Mammary epithelial cell (primary cell): Measurements from ENCODE around the gene LYRM4.

Experiments
- EZH2 ChIP-seq: IDR thresholded peaks from 2 replicates; pipeline ENCODE4 v1.6.1; 2012; ENCODE audit warnings: low read length, inconsistent platforms, borderline replicate concordance
- TF ChIP-seq, protein P1 (sequence below), 2 donors: IDR thresholded peaks in 1 of 2; conservative IDR thresholded peaks in 1 of 2; 2 replicates each; pipeline ENCODE4 v1.5.1; 2011 to 2012; ENCODE audit warnings: inconsistent platforms in 2 of 2, low read length in 2 of 2, mild to moderate bottlenecking in 2 of 2, control low read depth in 1 of 2, low read depth in 1 of 2; ENCODE audit not compliant: insufficient read depth in 1 of 2; ENCODE audit errors: extremely low read depth in 1 of 2

DNA sequence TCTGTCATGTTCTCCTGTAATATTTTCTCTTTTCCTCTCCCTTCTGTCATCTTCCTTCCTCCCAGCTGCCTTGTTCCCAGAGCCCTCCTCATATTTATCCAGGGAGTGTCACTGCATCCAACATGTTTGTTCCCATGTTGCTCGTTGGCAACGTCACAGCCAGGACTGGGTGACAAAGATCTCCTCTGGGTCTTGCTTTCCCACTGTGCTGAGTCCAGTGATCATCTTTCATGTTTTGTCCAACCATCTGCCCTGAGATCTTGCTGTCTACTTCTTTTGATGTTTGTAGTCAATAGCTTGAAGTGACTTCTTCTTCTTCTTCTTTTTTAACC lies 27.2 kb upstream of the LYRM4 start:
- TF ChIP-seq, protein P1, sequence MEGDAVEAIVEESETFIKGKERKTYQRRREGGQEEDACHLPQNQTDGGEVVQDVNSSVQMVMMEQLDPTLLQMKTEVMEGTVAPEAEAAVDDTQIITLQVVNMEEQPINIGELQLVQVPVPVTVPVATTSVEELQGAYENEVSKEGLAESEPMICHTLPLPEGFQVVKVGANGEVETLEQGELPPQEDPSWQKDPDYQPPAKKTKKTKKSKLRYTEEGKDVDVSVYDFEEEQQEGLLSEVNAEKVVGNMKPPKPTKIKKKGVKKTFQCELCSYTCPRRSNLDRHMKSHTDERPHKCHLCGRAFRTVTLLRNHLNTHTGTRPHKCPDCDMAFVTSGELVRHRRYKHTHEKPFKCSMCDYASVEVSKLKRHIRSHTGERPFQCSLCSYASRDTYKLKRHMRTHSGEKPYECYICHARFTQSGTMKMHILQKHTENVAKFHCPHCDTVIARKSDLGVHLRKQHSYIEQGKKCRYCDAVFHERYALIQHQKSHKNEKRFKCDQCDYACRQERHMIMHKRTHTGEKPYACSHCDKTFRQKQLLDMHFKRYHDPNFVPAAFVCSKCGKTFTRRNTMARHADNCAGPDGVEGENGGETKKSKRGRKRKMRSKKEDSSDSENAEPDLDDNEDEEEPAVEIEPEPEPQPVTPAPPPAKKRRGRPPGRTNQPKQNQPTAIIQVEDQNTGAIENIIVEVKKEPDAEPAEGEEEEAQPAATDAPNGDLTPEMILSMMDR (conservative IDR thresholded peaks at IDR 0.05 in 1 of 2, IDR thresholded peaks at IDR 0.05 in 1 of 2; ENCODE audit: extremely low read depth in 1 of 2, insufficient read depth in 1 of 2, low read depth in 1 of 2, low read length in 2 of 2), result peak in 1 of 2 donors; percentile 2
- no peak for TF ChIP-seq EZH2
